NCI-H524 (cell line): ENCODE data around the gene GADD45GIP1.

ENCODE experiments used
- DNase-seq, 2 experiments: peaks; one replicate each; lab custom pipeline; 2025; lab: John Stamatoyannopoulos, UW

GADD45GIP1 gene

DNA sequence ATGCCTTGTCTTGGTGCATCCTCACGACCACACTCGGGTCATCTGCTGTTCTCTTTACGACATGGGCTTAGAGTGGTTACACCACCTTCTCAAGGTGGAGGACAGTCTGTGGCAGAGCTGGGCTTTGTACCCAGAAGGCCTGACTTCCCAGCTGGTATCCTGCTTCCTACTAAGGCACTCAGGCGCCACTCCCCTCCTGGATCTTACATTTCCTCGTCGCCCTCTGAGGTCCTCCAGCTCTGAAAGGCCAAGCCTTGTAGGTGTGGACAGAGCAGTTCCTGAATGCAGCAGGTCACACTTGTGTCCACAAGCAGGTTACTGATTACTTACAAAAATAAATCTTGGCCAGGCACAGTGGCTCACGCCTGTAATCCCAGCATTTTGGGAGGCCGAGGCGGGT is 49.9 kb downstream of the GADD45GIP1 start:
- no peak for DNase-seq
